A549 treated with GW870086 at 1 μM for 4 hours (cell line): ENCODE results near the gene TMEM225B. TPM values are rescaled to one million over a fixed set of nuclear protein-coding genes. Genes with fewer than 3 reads are reported as not detected.

Source experiments
- total RNA-seq: library from RNA; stranded (reverse); fragments of 200-300 nt; extraction: Qiagen RNA extraction; gene quantifications from 5 replicates; pipeline ENCODE4 v1.2.3, GENCODE V29; 2022; ENCODE audit warnings: low read depth

TMEM225B gene
- 0.91 to 1.6 TPM (median 1.0 TPM) in 5 replicates for total RNA-seq

GRCh38 chr7:99597762-99598501 lies at the start of gene TMEM225B:
TSS of gene TMEM225B (plus strand) at chr7:99598267. CDS start at chr7:99604389, 6,122 bp downstream.

GRCh38 chr7:99551767-99552463 lies 46.2 kb upstream of the TMEM225B start, which contains the start of gene FAM200A:
TSS of gene FAM200A (minus strand) at chr7:99552114. CDS start at chr7:99548407, 3,707 bp downstream.

GRCh38 chr7:99558306-99559174 lies 39.5 kb upstream of the TMEM225B start, which contains the start of gene ZNF655:
TSS of gene ZNF655 (plus strand) at chr7:99558642. CDS start at chr7:99560560, 1,918 bp downstream.

GRCh38 chr7:99616359-99617191 lies 18.5 kb downstream of the TMEM225B start, which contains the start of gene ZSCAN25:
TSS of gene ZSCAN25 (plus strand) at chr7:99616946. CDS start at chr7:99619607, 2,661 bp downstream.

Other genes with a start within 250 kb of the TMEM225B start
- 270 to 304 TPM (median 283 TPM) in 5 replicates for gene ARPC1B, start 223.5 kb upstream of the TMEM225B start, total RNA-seq
- 165 to 205 TPM (median 176 TPM) in 5 replicates for gene PDAP1, start 189.7 kb upstream of the TMEM225B start, total RNA-seq
- gene BUD31, start 189.3 kb upstream of the TMEM225B start, total RNA-seq = 131 to 155 TPM (median 144 TPM) in 5 replicates
- gene PTCD1, start 159.5 kb upstream of the TMEM225B start, total RNA-seq = 5.8 to 8.7 TPM (median 7.5 TPM) in 5 replicates
- gene CPSF4, start 159.3 kb upstream of the TMEM225B start, total RNA-seq = 32.9 to 43.8 TPM (median 40.8 TPM) in 5 replicates
- 868 to 1,459 TPM (median 873 TPM) in 5 replicates for gene ATP5MF, start 132.1 kb upstream of the TMEM225B start, total RNA-seq
- 6.8 to 11.9 TPM (median 8.2 TPM) in 5 replicates for gene ZNF789, start 125.4 kb upstream of the TMEM225B start, total RNA-seq
- gene ZNF394, start 98.0 kb upstream of the TMEM225B start, total RNA-seq = 15.6 to 21.2 TPM (median 18.3 TPM) in 5 replicates
- gene ZKSCAN5, start 93.6 kb upstream of the TMEM225B start, total RNA-seq = 9.0 to 9.9 TPM (median 9.2 TPM) in 5 replicates
- 4.9 to 7.0 TPM (median 6.9 TPM) in 5 replicates for gene FAM200A, start 46.2 kb upstream of the TMEM225B start, total RNA-seq
- 52.7 to 61.6 TPM (median 54.2 TPM) in 5 replicates for gene ZNF655, start 39.6 kb upstream of the TMEM225B start, total RNA-seq
- 8.2 to 10.3 TPM (median 9.1 TPM) in 5 replicates for gene ZSCAN25, start 18.7 kb downstream of the TMEM225B start, total RNA-seq
- gene CYP3A5, start 81.7 kb downstream of the TMEM225B start, total RNA-seq = 0.91 to 1.6 TPM (median 1.4 TPM) in 5 replicates
- gene CYP3A7, start 136.9 kb downstream of the TMEM225B start, total RNA-seq = not detected in 5 replicates
- gene CYP3A4, start 185.9 kb downstream of the TMEM225B start, total RNA-seq = 0.06 to 0.09 TPM in 2 of 5 replicates, not detected in the others
- not detected in 5 replicates for gene CYP3A43, start 229.7 kb downstream of the TMEM225B start, total RNA-seq